H9 (cell line): Measurements from ENCODE around the gene FYCO1. TPM values are rescaled to one million over a fixed set of nuclear protein-coding genes. Genes with fewer than 3 reads are reported as not detected.

Experiments used
- DNase-seq: peaks from one replicate; pipeline ENCODE4 v3.0.0-alpha.2; 2017
- H2AFZ ChIP-seq: one replicate; pipeline ENCODE4 v1.6.1; 2013; ENCODE audit warnings: mild to moderate bottlenecking, low read length, control low read depth, moderate library complexity
- H2AK5ac ChIP-seq: 2 replicates; pipeline ENCODE4 v1.6.1; 2013; ENCODE audit warnings: low read length, control low read depth, mixed read lengths; ENCODE audit not compliant: insufficient read length
- H2BK120ac ChIP-seq: one replicate; pipeline ENCODE4 v1.6.1; 2013; ENCODE audit warnings: low read depth, mild to moderate bottlenecking, low read length, control low read depth, inconsistent platforms; ENCODE audit not compliant: poor library complexity, severe bottlenecking
- H2BK12ac ChIP-seq: 2 replicates; pipeline ENCODE4 v1.6.1; 2013; ENCODE audit warnings: low read length, control low read depth, mixed read lengths, low read depth; ENCODE audit not compliant: insufficient read length
- H2BK15ac ChIP-seq: 2 replicates; pipeline ENCODE4 v1.6.1; 2013; ENCODE audit warnings: low read depth, low read length, control low read depth
- H2BK20ac ChIP-seq: one replicate; pipeline ENCODE4 v1.6.1; 2013; ENCODE audit warnings: low read depth, mild to moderate bottlenecking, low read length, control low read depth, inconsistent platforms; ENCODE audit not compliant: poor library complexity, severe bottlenecking
- H2BK5ac ChIP-seq: 2 replicates; pipeline ENCODE4 v1.6.1; 2013; ENCODE audit warnings: low read length, control low read depth, mixed read lengths; ENCODE audit not compliant: insufficient read length
- H3K14ac ChIP-seq: 2 replicates; pipeline ENCODE4 v1.6.1; 2013; ENCODE audit warnings: low read length, control low read depth; ENCODE audit not compliant: insufficient read depth
- H3K18ac ChIP-seq: 2 replicates; pipeline ENCODE4 v1.6.1; 2013; ENCODE audit warnings: low read depth, mild to moderate bottlenecking, mixed read lengths, low read length, control low read depth; ENCODE audit not compliant: insufficient read length
- H3K23ac ChIP-seq: 2 replicates; pipeline ENCODE4 v1.6.1; 2013; ENCODE audit warnings: low read length, control low read depth, mixed read lengths, low read depth; ENCODE audit not compliant: insufficient read length
- H3K23me2 ChIP-seq: 2 replicates; pipeline ENCODE4 v1.6.1; 2013; ENCODE audit warnings: low read depth, mild to moderate bottlenecking, mixed read lengths, low read length, control low read depth; ENCODE audit not compliant: insufficient read length, poor library complexity, severe bottlenecking
- H3K27ac ChIP-seq: 2 replicates; pipeline ENCODE4 v1.5.1; 2013; ENCODE audit warnings: low read length, control low read depth, mixed read lengths, low read depth; ENCODE audit not compliant: insufficient read length
- H3K27me3 ChIP-seq: 2 replicates; pipeline ENCODE4 v1.6.1; 2013; ENCODE audit warnings: low read length, control low read depth, inconsistent platforms; ENCODE audit not compliant: insufficient read depth
- H3K4ac ChIP-seq: 2 replicates; pipeline ENCODE4 v1.6.1; 2013; ENCODE audit warnings: low read depth, mild to moderate bottlenecking, control low read depth, inconsistent platforms, low read length, moderate library complexity
- H3K4me1 ChIP-seq: 2 replicates; pipeline ENCODE4 v1.6.1; 2013; ENCODE audit warnings: low read length, control low read depth, inconsistent platforms; ENCODE audit not compliant: insufficient read depth
- H3K4me2 ChIP-seq: 2 replicates; pipeline ENCODE4 v1.6.1; 2013; ENCODE audit warnings: low read length, control low read depth, mixed read lengths; ENCODE audit not compliant: insufficient read length, insufficient read depth
- H3K56ac ChIP-seq: 2 replicates; pipeline ENCODE4 v1.6.1; 2013; ENCODE audit warnings: low read depth, mild to moderate bottlenecking, mixed read lengths, low read length, control low read depth; ENCODE audit not compliant: insufficient read length
- H3K79me1 ChIP-seq: 2 replicates; pipeline ENCODE4 v1.6.1; 2013; ENCODE audit warnings: low read depth, mild to moderate bottlenecking, moderate library complexity, low read length, control low read depth, inconsistent platforms; ENCODE audit not compliant: insufficient read depth, poor library complexity, severe bottlenecking
- H3K79me2 ChIP-seq: 2 replicates; pipeline ENCODE4 v1.6.1; 2013; ENCODE audit warnings: low read length, control low read depth, inconsistent platforms; ENCODE audit not compliant: insufficient read depth
- H3K9ac ChIP-seq: 2 replicates; pipeline ENCODE4 v1.6.1; 2013; ENCODE audit warnings: low read length, control low read depth, mixed read lengths; ENCODE audit not compliant: insufficient read length; ENCODE audit errors: extremely low read depth
- H3K9me3 ChIP-seq: one replicate; pipeline ENCODE4 v1.6.1; 2013; ENCODE audit warnings: low read depth, low read length, inconsistent platforms; ENCODE audit not compliant: control insufficient read depth
- H3T11ph ChIP-seq: one replicate; pipeline ENCODE4 v1.6.1; 2013; ENCODE audit warnings: mild to moderate bottlenecking, low read length, control low read depth, inconsistent platforms
- H4K20me1 ChIP-seq: one replicate; pipeline ENCODE4 v1.6.1; 2013; ENCODE audit not compliant: control insufficient read depth, insufficient read length, insufficient read depth
- H4K5ac ChIP-seq: 2 replicates; pipeline ENCODE4 v1.6.1; 2013; ENCODE audit warnings: low read depth, mild to moderate bottlenecking, mixed read lengths, low read length, control low read depth; ENCODE audit not compliant: insufficient read length
- H4K8ac ChIP-seq: replicated peaks from 2 replicates; pipeline ENCODE4 v1.6.1; 2013; ENCODE audit warnings: low read length, control low read depth, mixed read lengths, low read depth; ENCODE audit not compliant: insufficient read length
- H4K91ac ChIP-seq: 2 replicates; pipeline ENCODE4 v1.6.1; 2013; ENCODE audit warnings: low read depth, mild to moderate bottlenecking, moderate library complexity, mixed read lengths, low read length, control low read depth; ENCODE audit not compliant: insufficient read length
- H3K27ac Mint-ChIP-seq, 3 experiments: 2 replicates in 2 of 3; 3 replicates in 1 of 3; pipeline ENCODE4 v1.8.0; 2020 to 2021; ENCODE audit warnings: mixed read lengths in 3 of 3, mild to moderate bottlenecking in 1 of 3, moderate library complexity in 1 of 3
- H3K27me3 Mint-ChIP-seq: 2 replicates; pipeline ENCODE4 v1.8.0; 2021; ENCODE audit warnings: low read depth, mild to moderate bottlenecking, moderate library complexity, mixed read lengths
- H3K36me3 Mint-ChIP-seq, 3 experiments: 2 replicates in 2 of 3; 3 replicates in 1 of 3; pipeline ENCODE4 v1.8.0; 2020 to 2021; ENCODE audit warnings: low read depth in 3 of 3, mixed read lengths in 3 of 3; ENCODE audit not compliant: insufficient read depth in 1 of 3
- H3K4me1 Mint-ChIP-seq, 2 experiments: 2 replicates each; pipeline ENCODE4 v1.8.0; 2020; ENCODE audit warnings: mixed read lengths in 2 of 2
- H3K4me3 Mint-ChIP-seq, 2 experiments: 2 replicates in 1 of 2; 3 replicates in 1 of 2; pipeline ENCODE4 v1.8.0; 2020 to 2021; ENCODE audit warnings: mild to moderate bottlenecking in 2 of 2, mixed read lengths in 2 of 2, moderate library complexity in 1 of 2
- H3K9me3 Mint-ChIP-seq, 2 experiments: 2 replicates in 1 of 2; 3 replicates in 1 of 2; pipeline ENCODE4 v1.8.0; 2020; ENCODE audit warnings: mild to moderate bottlenecking in 2 of 2, mixed read lengths in 2 of 2, moderate library complexity in 1 of 2
- CTCF ChIP-seq: fragments of 200-600 bp; sonication (generic); conservative IDR thresholded peaks from 3 replicates; pipeline ENCODE4 v1.8.0; 2021; ENCODE audit warnings: antibody characterized with exemption, mild to moderate bottlenecking
- WGBS: extraction: QIAGEN DNeasy Blood & Tissue Kit; methylation state at CpG from one replicate; pipeline ENCODE4 v1.1.7; 2013; ENCODE audit warnings: missing lambda C conversion rate, low lambda C conversion rate, mixed read lengths; ENCODE audit not compliant: insufficient read length; ENCODE audit errors: extremely low coverage; 5-methylcytosine and 5-hydroxymethylcytosine counted together
- total RNA-seq: library from RNA; stranded (reverse); gene quantifications from 2 replicates; pipeline ENCODE4 v1.2.1, GENCODE V29; 2021

Gene FYCO1
- total RNA-seq, 1 experiment from 2014 or later: 10.4 TPM

GRCh38 chr3:45905755-45906154 is 89.9 kb downstream of the FYCO1 start:
- no peak overlapping the region for H3K14ac ChIP-seq
- no peak overlapping the region for H3K4me2 ChIP-seq
- H2BK15ac ChIP-seq: no peak overlapping the region
- H2AFZ ChIP-seq: no peak overlapping the region
- Mint-ChIP-seq H3K4me1 (peaks cover 0 to 2% of the 10 kb centered on the region in 2 experiments; a peak in 1 of 4 replicates), H3K27me3 (peaks cover 13% of the 10 kb centered on the region), H3K4me3 (no peak overlapping the region), H3K9me3 (no peaks in the 10 kb centered on the region), H3K27ac (no peak overlapping the region), H3K36me3 (no peaks in the 10 kb centered on the region; a peak in 1 of 7 replicates)
- no peaks in the 10 kb centered on the region for H3K4me1 ChIP-seq
- no peak for DNase-seq
- H4K5ac ChIP-seq: no peak overlapping the region
- no peak overlapping the region for H3K9ac ChIP-seq
- no peak overlapping the region for H2BK12ac ChIP-seq
- H2AK5ac ChIP-seq: no peak overlapping the region
- WGBS: no CpG with 5 or more reads among the region's 3 CpGs
- H2BK20ac ChIP-seq: no peak overlapping the region
- no peak overlapping the region for H3K4ac ChIP-seq
- TF ChIP-seq CTCF: no peak
- H3K79me1 ChIP-seq: no peaks in the 10 kb centered on the region
- H3K79me2 ChIP-seq: no peaks in the 10 kb centered on the region
- H3K27ac ChIP-seq: no peak overlapping the region
- H4K8ac ChIP-seq: no peak overlapping the region
- no peak overlapping the region for H3T11ph ChIP-seq
- no peak overlapping the region for H3K23ac ChIP-seq
- no peak overlapping the region for H2BK120ac ChIP-seq
- no peaks in the 10 kb centered on the region for H3K9me3 ChIP-seq
- no peak overlapping the region for H3K56ac ChIP-seq
- no peak overlapping the region for H4K91ac ChIP-seq
- H4K20me1 ChIP-seq: no peaks in the 10 kb centered on the region
- H2BK5ac ChIP-seq: no peak overlapping the region
- no peak overlapping the region for H3K18ac ChIP-seq
- H3K27me3 ChIP-seq: no peaks in the 10 kb centered on the region
- H3K23me2 ChIP-seq: no peaks in the 10 kb centered on the region
